HG03139 (cell line): Measurements from ENCODE around the gene RGS8.

Source experiments
- ATAC-seq: cut with Tn5 transposase; IDR thresholded peaks from one replicate; pipeline ENCODE4 v1.9.1; 2021; ENCODE audit not compliant: unreplicated experiment

Gene RGS8

DNA sequence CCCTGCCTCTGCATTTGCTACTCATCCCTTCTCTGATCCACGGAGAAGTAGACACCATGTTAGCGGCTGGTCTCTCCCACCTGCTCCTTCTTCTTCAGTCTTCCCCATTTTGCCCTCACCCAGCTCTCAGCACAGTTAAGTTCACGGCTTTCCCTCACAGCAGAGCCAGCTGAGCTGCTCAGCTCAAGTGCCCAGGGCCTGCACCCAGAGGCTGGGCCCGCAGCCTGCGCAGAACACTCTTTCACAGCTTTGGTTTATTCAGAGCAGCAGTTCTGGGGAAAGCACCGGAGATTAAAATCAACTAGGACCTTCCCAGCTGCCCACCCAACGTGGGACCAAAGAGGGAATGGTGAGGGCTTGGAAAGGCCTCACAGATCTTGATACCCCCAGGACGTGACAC is 41.9 kb downstream of the RGS8 start:
- ATAC-seq, result no peak

DNA sequence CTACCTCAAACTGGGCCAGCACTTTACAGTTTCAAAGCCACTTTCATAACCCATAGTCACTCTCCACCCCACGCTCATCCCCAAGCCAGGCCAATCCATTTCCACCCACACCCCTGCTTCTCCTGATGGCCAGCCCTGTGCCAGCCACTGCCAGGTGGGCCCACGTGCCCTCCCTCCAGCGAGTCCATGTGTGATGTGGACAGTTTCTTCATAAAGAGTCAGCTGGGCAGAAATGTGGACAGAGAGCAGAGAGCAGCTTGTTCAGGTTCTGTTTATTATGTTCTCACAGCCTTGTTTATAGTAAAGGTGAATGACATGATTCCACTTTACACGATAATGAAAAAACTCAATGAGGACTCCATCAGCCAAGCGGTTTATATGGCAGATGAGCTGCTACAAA is 42.8 kb downstream of the RGS8 start:
- ATAC-seq, result no peak

DNA sequence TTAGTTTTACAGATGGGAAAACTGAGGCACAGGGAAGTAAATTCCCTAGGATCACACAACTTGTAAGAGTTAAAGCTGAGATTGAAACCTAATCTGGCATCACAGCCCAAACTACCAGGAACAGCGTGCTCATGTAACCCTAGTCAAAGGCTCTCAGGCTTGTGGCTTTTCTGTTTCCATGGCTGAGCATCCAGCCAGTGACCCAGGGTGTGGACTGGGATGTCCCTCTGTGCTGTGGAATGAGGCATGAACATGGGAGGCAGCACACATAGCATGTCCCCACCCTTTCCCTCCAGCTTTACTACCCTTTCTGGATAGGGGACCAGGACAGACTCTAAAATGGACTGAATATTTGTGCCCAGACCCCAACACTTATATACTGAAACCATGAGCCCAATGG is 45.1 kb downstream of the RGS8 start:
- ATAC-seq, result no peak

DNA sequence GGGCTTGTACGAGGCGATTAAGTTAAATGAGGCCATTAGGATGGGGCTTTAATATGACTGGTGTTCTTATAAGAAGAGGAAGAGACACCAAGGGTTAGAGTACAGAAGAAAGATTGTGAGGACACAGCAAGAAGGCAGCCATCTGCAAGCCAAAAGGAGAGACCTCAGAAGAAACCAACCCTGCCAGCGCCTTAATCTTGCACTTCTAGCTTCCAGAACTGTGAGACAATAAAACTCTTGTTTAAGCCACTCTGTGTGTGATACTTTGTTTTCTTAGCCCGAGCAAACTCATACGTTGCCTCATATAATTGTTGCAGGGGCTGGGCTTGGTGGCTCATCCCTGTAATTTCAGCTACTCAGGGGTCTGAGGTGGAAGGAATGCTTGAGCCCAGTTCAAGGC is 46.6 kb downstream of the RGS8 start:
- no peak for ATAC-seq

DNA sequence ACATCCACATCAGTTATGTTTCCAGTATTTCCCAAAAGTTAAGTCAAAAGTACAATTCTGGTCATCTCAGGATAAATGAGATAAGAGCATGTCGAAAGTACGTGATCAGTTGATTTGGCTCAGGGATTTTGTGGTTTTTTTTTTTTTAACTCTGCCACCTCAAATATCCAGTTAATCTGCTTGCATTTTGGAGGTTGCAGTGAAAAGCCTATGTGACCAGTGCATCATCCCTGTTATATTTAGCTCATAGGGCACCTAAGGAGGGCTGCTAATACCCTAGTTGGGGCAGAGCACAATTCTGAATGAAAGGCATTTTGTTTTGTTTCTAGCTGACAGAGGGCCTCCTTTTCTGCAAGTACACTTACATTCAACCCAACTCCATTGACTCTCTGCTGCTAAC is 48.5 kb downstream of the RGS8 start:
- no peak for ATAC-seq
